Upper lobe of right lung (tissue), 1 donor: Measurements from ENCODE around the gene STX8. TPM values are rescaled to one million over a fixed set of nuclear protein-coding genes. Genes with fewer than 3 reads are reported as not detected.

Experiments used
- ATAC-seq: fragments of 200-7000 bp; cut with Tn5 transposase; one replicate; pipeline ENCODE4 v1.9.1; 2020; ENCODE audit warnings: mild to moderate bottlenecking, moderate library complexity
- DNase-seq: peaks from one replicate; pipeline ENCODE4 v3.0.0-alpha.2; 2020
- H3K27ac ChIP-seq: fragments of 200-600 bp; one replicate; pipeline ENCODE4 v1.8.0; 2022
- H3K27me3 ChIP-seq: fragments of 200-600 bp; one replicate; pipeline ENCODE4 v1.8.0; 2022; ENCODE audit warnings: mild to moderate bottlenecking
- H3K36me3 ChIP-seq: fragments of 200-600 bp; one replicate; pipeline ENCODE4 v1.8.0; 2022
- H3K4me1 ChIP-seq: fragments of 200-600 bp; one replicate; pipeline ENCODE4 v1.8.0; 2022
- H3K4me3 ChIP-seq: fragments of 200-600 bp; one replicate; pipeline ENCODE4 v1.8.0; 2022; ENCODE audit warnings: mild to moderate bottlenecking
- H3K9me3 ChIP-seq: fragments of 200-600 bp; one replicate; pipeline ENCODE4 v1.8.0; 2022
- intact Hi-C: fragments of 100-400 bp; cut with DNase I; formaldehyde crosslinking; loops from one replicate; pipeline ENCODE4 v1.11.0; 2022
- total RNA-seq: library from RNA; stranded (reverse); fragmentation: NEBNext Ultra II Directional; extraction: Animal tissue kit (Norgen Biotek cat#: 25700); gene quantifications from one replicate; pipeline ENCODE4 v1.2.1, GENCODE V29; 2021
- TF ChIP-seq, protein P1 (sequence below): fragments of 200-600 bp; IDR thresholded peaks from one replicate; pipeline ENCODE4 v1.8.0; 2022; ENCODE audit warnings: antibody characterized with exemption
- donor health status: DM: no; HTN: yes; CAD: no; lungs with severe emphysema.

STX8 gene
- total RNA-seq, 1 donor from 2014 or later: 52.5 TPM

DNA sequence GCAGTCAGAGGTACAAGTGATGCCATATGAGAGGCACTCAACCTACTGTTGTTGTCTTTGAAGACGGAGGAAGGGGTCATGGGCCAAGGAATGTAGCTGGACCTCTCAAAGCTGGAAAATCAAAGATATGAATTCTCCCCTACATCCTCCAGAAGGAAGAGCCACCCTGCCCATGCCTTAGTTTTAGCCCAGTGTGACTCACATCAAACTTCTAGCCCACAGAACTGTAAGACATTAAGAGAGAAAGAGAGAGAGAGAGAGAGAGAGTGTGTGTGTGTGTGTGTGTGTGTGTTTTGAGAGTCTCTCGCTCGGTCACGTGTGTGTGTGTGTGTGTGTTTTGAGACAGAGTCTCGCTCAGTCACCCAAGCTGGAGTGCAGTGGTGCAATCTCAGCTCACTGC lies 87.1 kb downstream of the STX8 start:
- Histone ChIP-seq H3K4me1 (no peaks in the 10 kb centered on the region), H3K36me3 (peaks cover 13% of the 10 kb centered on the region), H3K9me3 (no peaks in the 10 kb centered on the region), H3K27ac (no peak overlapping the region), H3K27me3 (no peaks in the 10 kb centered on the region), H3K4me3 (no peak overlapping the region)
- DNase-seq: no peak
- no peak for ATAC-seq
- TF ChIP-seq, protein P1, sequence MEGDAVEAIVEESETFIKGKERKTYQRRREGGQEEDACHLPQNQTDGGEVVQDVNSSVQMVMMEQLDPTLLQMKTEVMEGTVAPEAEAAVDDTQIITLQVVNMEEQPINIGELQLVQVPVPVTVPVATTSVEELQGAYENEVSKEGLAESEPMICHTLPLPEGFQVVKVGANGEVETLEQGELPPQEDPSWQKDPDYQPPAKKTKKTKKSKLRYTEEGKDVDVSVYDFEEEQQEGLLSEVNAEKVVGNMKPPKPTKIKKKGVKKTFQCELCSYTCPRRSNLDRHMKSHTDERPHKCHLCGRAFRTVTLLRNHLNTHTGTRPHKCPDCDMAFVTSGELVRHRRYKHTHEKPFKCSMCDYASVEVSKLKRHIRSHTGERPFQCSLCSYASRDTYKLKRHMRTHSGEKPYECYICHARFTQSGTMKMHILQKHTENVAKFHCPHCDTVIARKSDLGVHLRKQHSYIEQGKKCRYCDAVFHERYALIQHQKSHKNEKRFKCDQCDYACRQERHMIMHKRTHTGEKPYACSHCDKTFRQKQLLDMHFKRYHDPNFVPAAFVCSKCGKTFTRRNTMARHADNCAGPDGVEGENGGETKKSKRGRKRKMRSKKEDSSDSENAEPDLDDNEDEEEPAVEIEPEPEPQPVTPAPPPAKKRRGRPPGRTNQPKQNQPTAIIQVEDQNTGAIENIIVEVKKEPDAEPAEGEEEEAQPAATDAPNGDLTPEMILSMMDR: no peak
- intact Hi-C loops: no loop called here

GRCh38 chr17:9487406-9487805 lies 88.2 kb downstream of the STX8 start:
- DNase-seq (no peak), ATAC-seq (no peak)
- H3K9me3 ChIP-seq: no peaks in the 10 kb centered on the region
- no peaks in the 10 kb centered on the region for H3K4me1 ChIP-seq
- H3K27ac ChIP-seq: no peak overlapping the region
- no peaks in the 10 kb centered on the region for H3K27me3 ChIP-seq
- H3K4me3 ChIP-seq: no peak overlapping the region
- intact Hi-C loops: no loop called here
- TF ChIP-seq, protein P1: no peak
- H3K36me3 ChIP-seq: peaks cover 13% of the 10 kb centered on the region

DNA sequence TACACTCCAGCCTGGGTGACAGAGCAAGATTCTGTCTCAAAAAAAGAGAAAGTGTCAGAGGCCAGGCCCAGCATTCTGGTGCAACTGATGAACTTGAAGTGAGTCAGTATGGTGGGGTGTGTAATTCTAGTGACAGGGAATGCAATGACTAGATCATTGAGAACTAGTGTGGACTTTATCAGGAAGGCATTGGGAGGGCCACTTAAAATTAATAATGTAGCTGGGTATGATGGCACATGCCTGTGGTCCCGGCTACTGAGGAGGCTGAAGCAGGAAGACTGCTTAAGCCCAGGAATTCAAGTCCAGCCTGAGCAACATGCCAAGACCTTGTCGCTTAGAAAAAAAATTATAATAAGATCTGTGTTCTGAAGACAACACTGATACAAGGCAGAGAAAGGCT lies 90.8 kb downstream of the STX8 start:
- no peaks in the 10 kb centered on the region for H3K9me3 ChIP-seq
- TF ChIP-seq, protein P1: no peak
- ATAC-seq: no peak
- H3K27ac ChIP-seq: no peak overlapping the region
- H3K4me1 ChIP-seq: no peaks in the 10 kb centered on the region
- intact Hi-C loops: no loop called here
- DNase-seq: no peak
- H3K27me3 ChIP-seq: no peaks in the 10 kb centered on the region
- H3K36me3 ChIP-seq: no peaks in the 10 kb centered on the region
- no peak overlapping the region for H3K4me3 ChIP-seq

- TF ChIP-seq, protein P1: no peak
- no peak for DNase-seq
- Histone ChIP-seq H3K27ac (no peak overlapping the region), H3K4me3 (no peak overlapping the region), H3K36me3 (no peaks in the 10 kb centered on the region), H3K27me3 (no peaks in the 10 kb centered on the region), H3K4me1 (no peaks in the 10 kb centered on the region), H3K9me3 (no peaks in the 10 kb centered on the region)
- no peak for ATAC-seq
- intact Hi-C loops: no loop called here
These were observed 95.7 kb downstream of the STX8 start for GRCh38 chr17:9479964-9480363.

GRCh38 chr17:9478889-9479288 lies 96.7 kb downstream of the STX8 start:
- ATAC-seq (no peak), DNase-seq (no peak)
- intact Hi-C loops: no loop called here
- no peaks in the 10 kb centered on the region for H3K4me1 ChIP-seq
- H3K27ac ChIP-seq: no peak overlapping the region
- H3K27me3 ChIP-seq: no peaks in the 10 kb centered on the region
- H3K36me3 ChIP-seq: no peaks in the 10 kb centered on the region
- H3K9me3 ChIP-seq: no peaks in the 10 kb centered on the region
- TF ChIP-seq, protein P1: no peak
- H3K4me3 ChIP-seq: no peak overlapping the region

- Histone ChIP-seq H3K4me3 (no peak overlapping the region), H3K27ac (no peak overlapping the region), H3K9me3 (no peaks in the 10 kb centered on the region), H3K27me3 (no peaks in the 10 kb centered on the region), H3K4me1 (peaks cover 1% of the 10 kb centered on the region), H3K36me3 (no peaks in the 10 kb centered on the region)
- DNase-seq: no peak
- TF ChIP-seq, protein P1: no peak
- ATAC-seq: no peak
- intact Hi-C loops: no loop called here
These were observed 100.4 kb downstream of the STX8 start for GRCh38 chr17:9475101-9475658.
